Iris pigment epithelial cell (primary cell): ENCODE data around the gene TIMP2.
"Not testable (repeated sequence)": the region's sequence is repeated elsewhere in the genome, so short reads cannot be mapped to it uniquely, and the experiment has no call there.

Experiments
- DNase-seq: peaks from one replicate; pipeline ENCODE4 v3.0.0-alpha.2; 2011; ENCODE audit warnings: low read depth

TIMP2 gene

DNA sequence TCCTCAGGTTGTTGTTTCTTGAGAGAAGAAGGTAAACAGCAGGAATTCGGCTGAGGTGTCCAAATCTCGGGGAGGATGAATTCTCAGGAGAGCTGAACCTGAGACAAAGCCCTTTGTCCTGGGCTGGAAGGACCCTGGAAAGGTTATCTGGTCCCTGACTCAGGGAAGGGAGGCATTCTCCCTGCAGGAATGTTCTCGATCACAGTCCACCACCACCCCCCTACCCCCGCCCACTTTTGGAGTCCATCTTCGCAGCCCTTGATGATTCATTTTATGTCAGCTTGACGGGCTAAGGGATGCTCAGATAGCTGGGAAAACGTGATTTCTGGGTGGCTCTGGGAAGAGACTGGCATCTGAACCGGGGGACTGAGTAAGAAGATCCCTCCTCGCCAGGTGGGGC is 20.8 kb downstream of the TIMP2 start:
- DNase-seq = no peak

DNA sequence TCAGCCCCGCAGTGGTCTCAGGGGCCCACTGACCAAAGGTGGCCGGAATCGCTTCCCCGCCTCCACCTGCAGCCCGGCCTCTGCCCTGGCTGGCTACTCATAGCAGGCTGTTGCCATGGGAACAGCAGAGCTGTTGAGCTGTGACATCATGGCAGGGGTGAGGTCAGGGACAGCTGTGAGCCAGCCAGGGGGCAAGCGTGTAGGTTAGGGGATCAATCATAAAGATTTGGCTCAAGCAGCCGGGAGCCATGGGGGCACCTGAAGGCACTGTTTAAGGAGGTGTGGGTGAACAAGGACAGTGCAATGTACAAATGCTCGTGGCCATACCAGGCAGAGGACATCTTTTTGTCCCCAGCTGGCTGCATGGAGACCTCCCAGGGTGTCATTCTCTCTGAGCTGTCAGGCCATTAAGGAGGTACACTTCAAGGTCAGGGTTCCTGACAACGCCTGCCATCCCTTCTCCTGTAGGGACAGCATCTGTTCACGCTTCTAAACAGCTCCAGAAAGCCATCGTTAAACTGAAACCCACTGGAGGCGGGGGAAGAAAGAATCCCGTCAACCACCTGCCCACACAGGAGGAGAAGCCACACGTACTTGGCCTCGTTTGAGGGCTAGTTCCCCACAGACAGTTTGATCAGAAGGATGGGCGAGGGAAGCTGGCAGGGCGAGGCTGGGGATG is 21.9 kb downstream of the TIMP2 start, which contains the start of gene CEP295NL:
TSS of gene CEP295NL (minus strand) at position 101 of the 679 bp plus-strand sequence. CDS start 1,373 bp downstream, outside the sequence.
- peak; percentile 55 for DNase-seq

DNA sequence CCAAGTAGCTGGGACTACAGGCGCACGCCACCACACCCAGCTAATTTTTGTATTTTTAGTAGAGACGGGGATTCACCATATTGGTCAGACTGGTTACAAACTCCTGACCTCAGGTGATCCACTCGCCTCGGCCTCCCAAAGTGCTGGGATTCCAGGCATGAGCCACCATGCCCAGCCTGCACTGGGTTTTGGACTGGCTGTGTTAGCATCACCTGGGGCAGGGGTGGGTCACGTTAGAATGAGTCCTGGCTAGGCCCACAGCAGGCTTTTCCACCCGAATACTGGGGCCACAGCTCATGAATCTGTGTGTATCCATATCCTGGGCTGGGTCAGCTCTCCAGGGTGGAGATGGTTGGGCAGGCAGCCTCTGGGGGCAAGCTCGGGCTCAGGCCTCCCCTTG is 23.0 kb downstream of the TIMP2 start:
- not testable (repeated sequence) for DNase-seq

DNA sequence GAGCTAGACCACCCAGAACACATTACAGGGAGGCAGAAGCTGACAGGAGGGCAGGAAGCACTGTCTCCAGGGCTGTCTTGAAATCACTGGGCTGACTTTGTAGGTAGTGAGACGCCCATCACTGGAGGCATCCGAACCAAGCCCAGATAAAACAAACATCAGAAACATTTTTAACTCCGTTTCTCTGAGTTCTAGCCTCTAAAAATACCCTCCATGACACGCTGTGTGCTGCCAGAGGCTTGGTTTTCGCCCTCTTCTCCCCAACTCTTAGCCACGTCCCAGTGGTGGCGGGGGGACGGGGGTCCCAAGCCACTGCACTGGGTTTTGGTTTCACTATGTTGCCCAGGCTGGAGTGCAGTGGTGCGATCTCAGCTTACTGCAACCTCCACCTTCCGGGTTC is 23.4 kb downstream of the TIMP2 start:
- no peak for DNase-seq

DNA sequence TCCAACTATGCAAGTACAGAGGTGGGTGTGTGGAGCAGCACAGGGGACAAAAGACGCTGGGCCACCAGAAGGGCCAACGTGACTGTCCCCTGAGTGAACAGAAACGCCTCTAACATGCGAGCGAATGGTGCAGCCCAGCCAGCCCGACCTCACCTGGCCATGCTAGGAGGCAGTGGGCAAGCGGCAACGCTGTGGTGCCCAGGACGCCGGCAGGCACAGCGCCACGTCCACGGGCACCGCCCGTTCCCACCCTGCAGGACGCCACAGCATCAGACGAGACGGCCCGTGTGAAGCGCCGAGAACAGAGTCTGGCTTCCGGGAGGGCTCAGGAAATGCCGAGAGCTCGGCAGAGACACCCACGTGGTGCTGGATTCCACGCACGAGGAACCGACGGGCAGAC is 24.4 kb downstream of the TIMP2 start:
- no peak for DNase-seq

DNA sequence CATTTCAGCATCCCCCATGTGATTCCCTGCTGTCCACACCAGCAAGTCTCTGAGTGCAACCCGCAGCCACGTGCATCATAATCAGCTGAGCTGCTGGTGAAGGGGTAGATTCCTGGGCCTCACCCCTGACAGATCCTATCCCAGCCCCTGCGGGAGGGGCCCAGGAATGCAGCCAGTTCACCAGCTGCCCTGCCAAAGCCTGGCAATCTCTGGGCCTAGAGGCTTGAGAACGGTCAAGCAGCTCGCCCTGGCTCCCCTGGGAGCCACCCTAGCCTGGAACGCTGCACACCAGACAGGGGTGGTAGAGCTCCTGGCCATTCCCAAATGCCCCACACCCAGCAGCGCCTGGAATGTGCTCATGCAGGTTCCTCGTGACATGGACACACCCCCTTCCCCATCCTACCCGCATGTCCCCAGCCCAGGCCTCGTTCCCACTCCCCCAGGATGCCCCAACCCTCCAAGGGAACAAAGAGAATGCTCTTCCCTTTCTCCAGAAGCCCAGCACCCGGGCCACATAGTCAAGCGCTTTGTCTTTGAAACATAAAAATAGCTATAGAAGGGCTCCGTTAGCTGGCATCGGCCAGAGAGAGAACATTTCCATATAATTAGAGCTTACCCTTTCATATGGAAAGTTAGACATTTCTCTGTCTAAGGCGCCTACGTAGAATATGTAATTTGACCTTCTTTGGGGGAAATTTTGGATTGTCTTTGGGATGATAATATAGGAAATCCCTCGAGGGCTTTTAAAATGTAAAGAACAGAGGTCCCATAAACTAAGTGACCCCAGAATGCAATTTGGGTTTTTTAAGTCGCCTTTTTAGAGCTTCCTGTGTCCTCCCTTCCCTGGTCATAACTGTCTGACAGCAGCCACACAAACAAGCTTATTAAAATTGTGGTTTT is 25.6 kb downstream of the TIMP2 start:
- DNase-seq = peak; percentile 30

DNA sequence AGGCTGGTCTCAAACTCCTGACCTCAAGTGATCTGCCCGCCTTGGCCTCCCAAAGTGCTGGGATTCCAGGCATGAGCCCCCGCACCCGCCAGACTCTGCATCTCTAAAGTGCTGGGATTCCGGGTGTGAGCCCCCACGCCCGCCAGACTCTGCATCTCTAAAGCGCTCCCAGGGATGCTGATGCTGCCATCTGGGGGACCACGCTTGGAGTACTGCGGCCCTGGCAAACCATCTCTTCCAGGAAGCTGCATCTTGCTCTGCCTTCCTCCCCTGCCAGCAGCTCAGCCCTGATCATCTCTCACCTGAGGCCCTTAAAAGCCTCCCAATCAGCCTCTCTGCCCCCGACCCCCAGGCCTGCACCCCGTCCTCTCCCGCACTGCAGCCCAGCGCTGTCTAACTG is 26.2 kb downstream of the TIMP2 start:
- DNase-seq = no peak

DNA sequence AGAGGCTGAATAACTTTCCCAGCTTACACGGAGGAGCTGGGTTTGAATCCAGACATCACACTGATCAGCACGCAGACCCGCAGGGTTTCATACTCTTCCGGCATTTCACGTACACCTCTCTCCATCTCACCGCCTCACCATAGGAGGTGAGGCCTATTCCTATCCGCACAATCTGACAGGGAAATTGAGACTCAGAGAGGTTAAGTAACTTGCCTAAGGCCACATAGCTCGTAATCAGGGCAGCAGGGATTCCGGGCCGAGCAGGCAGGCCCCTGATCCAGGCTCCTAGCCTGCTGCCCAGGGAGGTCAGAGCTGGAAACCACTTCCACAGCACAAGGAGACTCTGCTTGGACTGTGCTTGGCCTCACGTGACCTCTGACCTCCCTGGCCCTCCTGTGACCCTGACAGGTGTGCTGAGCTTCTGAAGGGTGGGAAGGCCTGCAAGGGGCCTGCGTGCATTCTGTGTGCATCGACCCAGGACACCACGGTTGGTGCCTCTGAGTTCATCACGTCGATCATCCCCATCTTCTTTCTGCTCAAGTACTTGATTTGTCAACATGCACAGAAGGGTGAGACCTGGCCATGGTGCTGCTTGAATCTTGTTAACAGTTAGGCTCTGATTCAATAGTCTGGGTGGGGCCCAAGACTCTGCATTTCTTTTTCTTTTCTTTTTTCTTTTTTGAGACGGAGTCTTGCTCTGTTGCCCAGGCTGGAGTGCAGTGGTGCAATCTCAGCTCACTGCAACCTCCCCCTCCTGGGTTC is 26.9 kb downstream of the TIMP2 start:
- DNase-seq = no peak

DNA sequence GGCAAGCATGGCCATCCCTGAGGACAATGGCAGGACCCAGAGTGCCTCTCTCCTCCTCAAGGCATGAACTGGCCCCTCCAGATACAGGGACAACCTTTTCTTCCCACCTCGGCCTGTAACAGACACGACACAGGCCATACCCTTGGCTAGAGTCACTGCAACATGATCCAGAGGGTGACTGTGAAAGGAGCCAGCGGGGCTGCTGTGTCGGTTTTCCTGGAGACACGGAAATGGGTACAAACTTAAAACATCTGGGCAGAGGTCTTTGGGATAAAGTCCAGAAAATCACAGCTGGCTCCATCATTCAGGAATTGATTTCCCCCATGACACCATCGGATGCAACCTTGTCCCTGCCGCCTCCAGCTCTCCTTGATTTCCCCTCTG is 27.5 kb downstream of the TIMP2 start:
- DNase-seq = no peak

DNA sequence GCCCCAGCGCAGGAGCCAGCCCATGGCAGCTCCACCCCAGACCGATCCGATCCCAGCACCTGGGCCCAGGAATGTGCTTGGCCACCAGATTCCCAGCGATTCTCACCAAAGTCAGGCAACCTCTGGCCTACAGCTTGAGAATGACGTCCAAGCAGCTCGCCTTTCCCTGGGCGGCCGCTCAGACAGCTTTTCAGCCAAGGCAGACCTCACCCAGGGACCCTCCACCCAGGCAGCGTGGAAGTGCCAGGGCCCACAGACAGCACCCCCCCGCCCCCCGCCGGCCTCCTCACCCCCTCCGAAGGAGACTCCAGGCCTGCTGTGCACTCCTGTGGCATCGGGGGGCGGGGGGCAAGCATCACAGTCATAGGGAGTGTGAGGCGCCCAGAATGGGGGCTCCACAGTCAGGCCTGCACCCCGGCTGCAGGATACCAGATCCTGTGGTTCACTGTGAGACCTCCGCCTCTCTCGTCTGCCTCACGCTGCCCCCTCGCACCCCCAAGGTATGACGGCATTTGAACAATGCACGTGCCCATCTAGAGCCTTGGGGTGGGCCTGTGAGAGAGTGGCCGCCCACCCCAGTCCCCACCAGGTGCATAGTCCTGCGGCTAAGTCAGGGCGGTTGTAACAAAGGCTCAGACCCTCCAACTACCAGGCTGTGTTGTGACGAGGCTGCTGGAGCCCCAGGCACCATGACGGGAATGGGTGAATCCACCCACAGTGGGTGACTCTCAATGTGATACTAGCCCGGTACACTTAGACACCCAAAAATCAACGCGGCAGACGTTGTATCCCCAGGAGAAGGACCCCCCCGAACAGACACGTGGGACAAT is 28.1 kb downstream of the TIMP2 start:
- no peak for DNase-seq

DNA sequence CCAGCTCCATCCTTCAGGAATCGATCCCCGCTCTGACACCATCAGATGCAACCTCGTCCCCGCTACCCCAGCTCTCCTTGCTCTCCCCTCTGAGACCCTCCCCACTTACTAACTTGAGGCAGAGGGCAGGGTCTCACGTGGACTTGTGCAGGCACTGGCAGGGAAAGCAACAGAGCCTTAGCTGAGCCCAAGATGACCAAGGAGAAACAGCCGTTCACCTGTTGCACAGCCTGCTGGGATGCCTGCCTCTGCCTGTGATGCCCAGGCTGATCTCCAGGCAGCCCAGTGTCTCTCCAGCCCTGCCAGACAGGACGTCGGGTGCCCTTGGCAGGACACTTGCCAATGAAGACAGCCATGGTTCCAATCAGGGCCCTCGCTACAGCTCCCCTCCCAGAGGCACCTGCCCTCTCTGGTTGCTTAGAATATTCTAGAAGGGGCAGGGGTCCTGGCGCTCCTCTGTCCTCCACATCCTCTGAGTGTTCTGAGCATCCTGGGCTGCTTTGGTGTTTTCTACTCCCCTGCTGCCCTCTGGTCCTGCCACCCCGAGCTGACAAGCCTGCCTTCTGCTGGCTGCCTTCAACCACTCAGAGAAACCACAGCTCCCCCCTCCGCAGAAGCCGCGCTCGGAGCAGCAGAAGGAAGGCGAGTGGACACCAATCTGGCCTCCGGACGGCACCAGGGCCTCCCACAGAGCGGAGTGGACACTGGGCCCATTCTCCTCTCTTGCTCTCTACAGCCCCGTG is 28.9 kb downstream of the TIMP2 start:
- no peak for DNase-seq

DNA sequence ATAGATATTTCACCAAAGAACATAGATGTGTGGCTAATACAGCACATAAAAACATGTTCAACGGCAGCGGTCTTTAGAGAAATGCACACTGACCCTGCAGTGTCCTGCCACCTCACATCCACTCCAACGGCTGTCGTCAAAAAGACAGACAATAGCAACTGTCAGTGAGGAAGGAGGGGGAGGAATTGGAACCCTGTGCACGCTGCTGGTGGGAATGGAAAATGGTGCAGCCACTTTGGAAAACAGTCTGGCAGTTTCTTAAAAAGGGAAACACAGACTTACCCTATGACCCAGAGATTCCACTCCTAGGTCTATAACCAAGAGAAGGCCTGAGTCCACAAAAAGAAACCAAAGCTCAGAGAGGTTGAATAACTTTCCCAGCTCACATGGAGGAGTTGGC is 29.9 kb downstream of the TIMP2 start:
- DNase-seq = no peak

DNA sequence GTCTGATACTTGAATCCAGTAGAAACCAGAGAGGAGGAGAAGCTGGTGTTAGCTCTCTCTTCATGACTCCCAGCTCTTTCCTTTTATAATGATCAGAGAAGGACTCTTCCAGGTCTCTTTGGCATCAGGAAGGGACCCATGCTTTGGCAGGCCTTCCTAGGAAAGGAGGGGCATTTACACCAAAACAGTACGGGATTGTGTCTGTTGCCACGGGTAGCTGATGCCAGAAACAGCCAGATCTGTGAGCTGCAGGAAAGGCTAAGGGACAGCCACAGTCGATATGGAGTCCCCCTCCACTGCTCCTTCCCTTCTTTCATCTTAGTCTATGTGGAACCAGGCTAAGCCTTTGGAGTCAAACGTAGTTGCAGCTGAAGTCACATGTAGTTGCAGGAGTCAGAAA is 31.5 kb downstream of the TIMP2 start:
- no peak for DNase-seq

DNA sequence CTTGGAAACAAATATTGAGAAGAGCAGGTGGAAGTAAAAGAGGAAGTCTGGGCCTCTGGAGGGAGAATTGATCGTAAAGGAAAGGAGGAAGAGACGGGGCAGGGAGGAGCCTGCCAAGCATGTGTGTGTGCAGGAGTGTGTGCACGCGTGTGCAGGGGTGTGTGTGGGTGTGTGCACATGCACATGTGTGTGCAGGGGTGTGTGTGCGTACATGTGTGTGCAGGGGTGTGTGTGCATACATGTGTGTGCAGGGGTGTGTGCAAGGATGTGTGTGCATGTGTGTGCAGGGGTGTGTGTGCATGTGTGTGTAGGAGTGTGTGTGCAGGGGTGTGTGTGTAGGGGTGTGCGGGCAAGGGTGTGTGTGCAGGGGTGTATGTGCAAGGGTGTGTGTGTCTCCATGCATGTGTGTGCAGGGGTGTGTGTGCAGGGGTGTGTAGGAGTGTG is 32.2 kb downstream of the TIMP2 start:
- DNase-seq = no peak

DNA sequence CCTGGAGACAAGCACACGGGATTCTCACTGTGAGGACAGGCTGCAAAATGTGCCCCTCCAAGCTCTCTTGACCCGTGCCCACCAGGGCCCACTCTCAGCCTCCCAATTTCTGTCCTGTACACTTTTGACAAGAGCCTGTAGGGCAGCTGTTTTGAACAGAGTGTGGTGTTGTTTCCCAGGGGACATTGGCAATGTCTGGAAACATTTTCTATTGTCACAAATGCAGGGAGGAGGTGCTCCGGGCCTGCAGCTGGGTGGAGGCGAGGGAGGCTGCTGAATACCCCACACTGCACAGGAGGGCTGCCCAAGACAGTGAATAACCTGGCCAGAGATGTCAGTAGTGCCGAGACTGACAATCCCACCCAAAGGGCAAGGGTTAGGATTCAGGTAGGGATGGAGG is 32.7 kb downstream of the TIMP2 start:
- DNase-seq = no peak

DNA sequence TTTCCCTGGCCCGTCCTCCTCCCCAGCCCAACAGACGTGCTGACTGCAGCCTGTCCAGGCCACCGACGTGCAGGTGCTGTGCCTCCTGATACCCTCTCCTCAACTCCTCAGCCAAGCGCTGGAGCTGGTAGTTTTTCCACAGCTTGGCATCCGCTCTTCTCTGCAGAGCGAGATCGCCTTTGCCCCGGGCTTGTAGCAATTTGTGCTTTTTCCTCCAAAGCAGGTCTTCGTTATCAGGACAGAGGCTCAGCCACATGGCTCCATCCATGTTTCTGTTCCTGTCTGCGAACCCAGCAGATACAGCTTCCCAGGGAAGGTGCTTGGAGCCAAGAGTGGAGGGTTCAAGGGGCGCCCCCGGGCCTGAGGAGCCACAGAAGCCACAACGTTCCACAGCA is 33.1 kb downstream of the TIMP2 start:
- DNase-seq = no peak

DNA sequence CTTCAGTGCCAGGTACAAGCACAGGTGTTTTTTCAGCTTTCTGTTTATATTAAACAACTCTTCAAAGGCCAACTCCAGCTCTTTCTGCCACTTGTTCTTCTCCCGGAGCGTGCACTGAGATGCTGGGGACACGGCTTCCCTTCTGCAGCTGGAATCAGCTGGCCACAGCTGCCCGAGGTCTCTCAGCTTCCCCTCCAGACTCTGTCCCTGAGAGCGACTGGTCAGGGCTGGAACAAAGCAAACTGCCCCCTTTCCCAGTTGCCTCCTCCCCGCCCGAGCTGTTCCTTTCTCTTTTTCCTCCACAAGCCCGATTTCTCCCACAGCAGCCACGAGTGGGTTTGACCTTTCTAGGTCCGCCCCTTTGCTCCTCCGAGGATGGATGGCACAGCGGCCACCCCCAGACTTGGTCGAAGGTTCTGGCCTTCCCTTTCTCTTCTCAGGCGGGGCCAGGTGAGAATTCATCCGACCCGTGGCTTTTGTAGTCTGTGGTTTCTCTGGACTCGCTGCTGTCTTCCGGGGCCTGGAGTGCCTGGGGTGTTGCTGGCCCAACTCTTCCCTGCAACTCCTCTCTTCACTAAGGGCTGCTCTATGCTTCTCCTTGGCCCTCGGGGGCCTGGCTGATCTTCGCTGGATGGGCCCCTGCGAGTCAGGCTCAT is 33.7 kb downstream of the TIMP2 start:
- DNase-seq = no peak

DNA sequence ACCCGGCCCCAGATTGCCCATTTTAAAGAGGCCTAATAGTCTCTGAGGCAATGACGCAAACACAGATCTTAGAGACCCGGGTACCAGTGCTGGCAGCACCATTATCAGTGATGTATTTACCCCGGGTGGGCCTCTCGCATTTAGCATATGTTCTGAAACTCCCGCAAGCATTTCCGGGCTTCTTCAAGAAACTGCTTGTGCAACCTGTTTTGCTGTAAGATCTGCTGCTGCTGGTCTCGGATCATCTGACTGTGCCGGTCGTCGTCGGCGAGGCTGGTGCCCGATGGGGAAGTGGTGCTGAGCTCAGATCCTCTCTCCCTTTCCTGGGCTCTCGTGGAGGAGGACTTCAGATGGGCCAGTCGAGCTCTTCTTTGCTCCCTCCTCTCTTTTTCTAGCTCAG is 34.7 kb downstream of the TIMP2 start:
- no peak for DNase-seq

DNA sequence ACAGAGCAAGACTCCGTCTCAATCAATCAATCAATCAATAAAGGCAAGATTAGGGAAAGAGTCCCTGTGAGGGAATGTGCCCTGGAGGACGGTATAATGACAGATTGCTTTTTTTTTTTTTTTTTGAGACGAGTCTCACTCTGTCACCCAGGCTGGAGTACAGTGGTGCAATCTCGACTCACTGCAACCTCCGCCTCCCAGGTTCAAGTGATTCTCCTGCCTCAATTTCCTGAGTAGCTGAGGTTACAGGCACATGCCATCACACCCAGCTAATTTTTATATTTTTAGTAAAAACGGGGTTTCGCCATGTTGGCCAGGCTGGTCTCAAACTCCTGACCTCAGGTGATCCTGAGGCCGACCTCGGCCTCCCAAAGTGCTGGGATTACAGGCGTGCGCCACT is 35.1 kb downstream of the TIMP2 start:
- DNase-seq = not testable (repeated sequence)

DNA sequence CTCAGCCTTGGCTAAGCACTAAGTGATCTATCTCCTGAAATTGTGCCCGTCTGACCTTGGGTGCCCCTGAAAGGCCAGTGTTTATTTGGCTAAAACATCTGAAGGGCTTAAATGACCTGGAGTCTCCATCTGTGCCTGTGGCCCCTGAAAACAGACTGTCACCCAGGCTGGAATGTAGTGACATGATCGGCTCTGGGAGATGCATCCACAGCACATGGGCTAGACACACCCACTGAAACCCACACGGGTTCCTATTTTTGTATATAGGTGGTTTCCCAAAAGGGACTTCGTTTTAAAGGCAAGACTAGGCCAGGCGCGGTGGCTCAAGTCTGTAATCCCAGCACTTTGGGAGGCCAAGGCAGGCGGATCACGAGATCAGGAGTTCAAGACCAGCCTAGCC is 35.7 kb downstream of the TIMP2 start:
- DNase-seq = no peak
